Fibroblast of pulmonary artery (primary cell): ENCODE measurements around the gene DOP1A.

Experiments
- DNase-seq: peaks from one replicate; pipeline ENCODE4 v3.0.0-alpha.2; 2010; ENCODE audit warnings: low read depth
- H3K4me3 ChIP-seq: replicated peaks from 2 replicates; pipeline ENCODE4 v1.5.1; 2011; ENCODE audit warnings: low read depth, mild to moderate bottlenecking, control low read depth, low read length, moderate library complexity
- CTCF ChIP-seq: IDR thresholded peaks from 2 replicates; pipeline ENCODE4 v1.5.1; 2011; ENCODE audit warnings: mild to moderate bottlenecking, control low read depth, low read length, inconsistent platforms; ENCODE audit errors: missing control alignments

DOP1A gene

GRCh38 chr6:83047065-83047754 lies 20.3 kb upstream of the DOP1A start:
- DNase-seq: no peak
- TF ChIP-seq CTCF: no peak
- H3K4me3 ChIP-seq: no peak overlapping the region

- DNase-seq: peak; percentile 31
- H3K4me3 ChIP-seq: no peak overlapping the region
- TF ChIP-seq CTCF: no peak
Observed at GRCh38 chr6:83051377-83052172, 15.9 kb upstream of the DOP1A start.

- no peak overlapping the region for H3K4me3 ChIP-seq
- no peak for TF ChIP-seq CTCF
- no peak for DNase-seq
Observed at GRCh38 chr6:83053678-83054077, 13.8 kb upstream of the DOP1A start.

GRCh38 chr6:83055366-83055964 lies 12.0 kb upstream of the DOP1A start:
- peak; percentile 66 for DNase-seq
- TF ChIP-seq CTCF: peak; percentile 82

GRCh38 chr6:83057705-83058321 lies 9.7 kb upstream of the DOP1A start:
- peak; percentile 69 for DNase-seq
- TF ChIP-seq CTCF: peak; percentile 93
- no peak overlapping the region for H3K4me3 ChIP-seq

More at GRCh38 chr6:83055366-83055964, 12.0 kb upstream of the DOP1A start:
- no peak overlapping the region for H3K4me3 ChIP-seq

- no peak overlapping the region for H3K4me3 ChIP-seq
- TF ChIP-seq CTCF: no peak
- DNase-seq: no peak
Observed at GRCh38 chr6:83061190-83061589, 6.3 kb upstream of the DOP1A start.
